T-cell (primary cell): ENCODE measurements around the gene ARL15. TPM values are rescaled to one million over a fixed set of nuclear protein-coding genes. Genes with fewer than 3 reads are reported as not detected.

Experiments
- ATAC-seq, 4 experiments: fragments of 200-7000 bp in 3 of 4; fragments of 150-1000 bp in 1 of 4; cut with Tn5 transposase; replicated peaks in 1 of 4; 1 replicate in 3 of 4; 2 replicates in 1 of 4; pipeline ENCODE4 v1.10.0; 2021; ENCODE audit warnings: moderate library complexity in 3 of 4, mild to moderate bottlenecking in 2 of 4, moderate number of reproducible peaks in 1 of 4
- CTCF ChIA-PET, 2 donors: fragments of 300-600 bp; sonication (Branson Sonifier 250); formaldehyde crosslinking; loops; one replicate each; lab custom pipeline; 2022; ENCODE audit warnings: antibody characterized with exemption in 2 of 2; lab: Charles Lee
- POLR2A ChIA-PET, 2 donors: fragments of 300-600 bp; sonication (Branson Sonifier 250); formaldehyde crosslinking; loops; one replicate each; lab custom pipeline; 2022; ENCODE audit warnings: antibody characterized with exemption in 2 of 2; lab: Charles Lee
- DNase-seq, 35 experiments: peaks; one replicate each; pipeline versions ENCODE4 v3.0.0 to v3.0.0-alpha.2; 2013 to 2023
- H3K27ac ChIP-seq: one replicate; pipeline ENCODE4 v1.5.1; 2013; ENCODE audit warnings: low read length
- H3K27me3 ChIP-seq, 2 experiments: replicated peaks in 1 of 2; 1 replicate in 1 of 2; 2 replicates in 1 of 2; pipeline versions ENCODE4 v1.6.1 to v1.7.0; 2013; ENCODE audit warnings: low read length in 1 of 2, mixed read lengths in 1 of 2; ENCODE audit not compliant: control insufficient read depth in 2 of 2, insufficient read depth in 2 of 2; ENCODE audit errors: extremely low read depth in 1 of 2
- H3K36me3 ChIP-seq, 2 donors: 1 replicate in 1 of 2; 2 replicates in 1 of 2; pipeline versions ENCODE4 v1.6.1 to v1.7.0; 2013; ENCODE audit warnings: low read length in 1 of 2; ENCODE audit not compliant: control insufficient read depth in 2 of 2, insufficient read depth in 1 of 2; ENCODE audit errors: extremely low read depth in 1 of 2
- H3K4me1 ChIP-seq, 2 experiments: 1 replicate in 1 of 2; 2 replicates in 1 of 2; pipeline versions ENCODE4 v1.6.1 to v1.7.0; 2013; ENCODE audit warnings: low read length in 2 of 2, mixed read lengths in 1 of 2; ENCODE audit not compliant: insufficient read depth in 2 of 2, control insufficient read depth in 1 of 2; ENCODE audit errors: extremely low read depth in 1 of 2
- H3K4me3 ChIP-seq, 2 donors: 1 replicate in 1 of 2; 2 replicates in 1 of 2; pipeline versions ENCODE4 v1.5.1 to v1.7.0; 2013; ENCODE audit warnings: mild to moderate bottlenecking in 2 of 2, low read length in 1 of 2, moderate library complexity in 1 of 2; ENCODE audit not compliant: control insufficient read depth in 1 of 2; ENCODE audit errors: extremely low read depth in 1 of 2
- H3K9me3 ChIP-seq: 2 replicates; pipeline ENCODE4 v1.7.0; 2013
- H3K27ac Mint-ChIP-seq, 2 donors: one replicate each; pipeline ENCODE4 v1.8.0; 2020 to 2021; ENCODE audit warnings: mild to moderate bottlenecking in 2 of 2, mixed read lengths in 2 of 2
- H3K27me3 Mint-ChIP-seq, 2 donors: one replicate each; pipeline ENCODE4 v1.8.0; 2021 to 2022; ENCODE audit warnings: mixed read lengths in 2 of 2
- H3K36me3 Mint-ChIP-seq: one replicate; pipeline ENCODE4 v1.8.0; 2021; ENCODE audit warnings: mixed read lengths
- H3K4me1 Mint-ChIP-seq, 3 donors: one replicate each; pipeline ENCODE4 v1.8.0; 2020 to 2022; ENCODE audit warnings: mixed read lengths in 3 of 3, mild to moderate bottlenecking in 1 of 3
- H3K4me3 Mint-ChIP-seq, 3 donors: one replicate each; pipeline ENCODE4 v1.8.0; 2020 to 2022; ENCODE audit warnings: mild to moderate bottlenecking in 3 of 3, mixed read lengths in 3 of 3, moderate library complexity in 3 of 3
- H3K9me3 Mint-ChIP-seq, 3 donors: one replicate each; pipeline ENCODE4 v1.8.0; 2020 to 2022; ENCODE audit warnings: mixed read lengths in 3 of 3
- WGBS: methylation state at CpG from one replicate; pipeline ENCODE4 v1.1.5; 2013; ENCODE audit warnings: missing lambda C conversion rate; ENCODE audit not compliant: insufficient coverage; 5-methylcytosine and 5-hydroxymethylcytosine counted together
- total RNA-seq, 35 experiments: library from RNA in 6 of 35; stranded (reverse) in 6 of 35; fragments of 120-200 nt in 1 of 35; gene quantifications; one replicate each; pipeline versions ENCODE4 v1.2.1 to v1.2.4 and lab custom pipeline; 2013 to 2026

ARL15 gene
- total RNA-seq, 5 donors from 2014 or later (not counting 1 experiment from before 2014, with no cell fraction given): 10.7 to 21.6 (median 11.7) TPM

DNA sequence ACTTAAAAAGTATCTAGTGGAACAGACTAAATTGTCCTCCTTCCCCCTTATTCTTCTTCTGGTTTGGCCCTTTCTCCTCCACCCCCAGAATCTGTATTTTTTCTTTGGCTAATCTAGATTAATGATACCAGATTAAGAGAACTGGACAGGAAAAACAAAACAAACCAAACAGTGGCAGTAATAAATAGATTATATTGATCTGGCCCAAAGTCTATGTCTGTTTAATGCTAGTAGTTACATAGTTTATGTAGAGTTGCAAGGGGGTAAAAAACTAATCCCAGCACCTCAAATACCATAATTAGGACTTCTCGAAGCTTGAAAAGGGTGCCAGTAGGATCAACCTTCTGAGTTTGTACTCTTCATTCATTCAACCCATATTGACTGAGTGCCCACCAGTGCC is 104.5 kb downstream of the ARL15 start:
- ATAC-seq: no peak
- CTCF ChIA-PET: interaction anchor here in 1 of 2 donors (0.6 kb wide), 1 partner anchor 551 kb away, joined by 6 read pairs; no protein-coding TSS in a partner anchor
- H3K4me3 Mint-ChIP-seq: no peak overlapping the region
- peaks cover 2 to 15% (median 11%) of the 10 kb centered on the region in 3 donors for H3K4me1 Mint-ChIP-seq
- H3K27ac ChIP-seq: no peak overlapping the region
- H3K9me3 ChIP-seq: no peaks in the 10 kb centered on the region
- POLR2A ChIA-PET: no interaction called here
- H3K27me3 Mint-ChIP-seq: no peaks in the 10 kb centered on the region
- peaks cover 10 to 17% (median 12%) of the 10 kb centered on the region in 3 donors for H3K9me3 Mint-ChIP-seq
- H3K4me3 ChIP-seq: no peak overlapping the region
- no peaks in the 10 kb centered on the region for H3K4me1 ChIP-seq
- no peak overlapping the region for H3K27ac Mint-ChIP-seq
- DNase-seq: no peak
- no peaks in the 10 kb centered on the region for H3K36me3 ChIP-seq
- H3K27me3 ChIP-seq: no peaks in the 10 kb centered on the region
- H3K36me3 Mint-ChIP-seq: peaks cover 25% of the 10 kb centered on the region
- no CpG with 5 or more reads among the region's 1 CpG for WGBS

DNA sequence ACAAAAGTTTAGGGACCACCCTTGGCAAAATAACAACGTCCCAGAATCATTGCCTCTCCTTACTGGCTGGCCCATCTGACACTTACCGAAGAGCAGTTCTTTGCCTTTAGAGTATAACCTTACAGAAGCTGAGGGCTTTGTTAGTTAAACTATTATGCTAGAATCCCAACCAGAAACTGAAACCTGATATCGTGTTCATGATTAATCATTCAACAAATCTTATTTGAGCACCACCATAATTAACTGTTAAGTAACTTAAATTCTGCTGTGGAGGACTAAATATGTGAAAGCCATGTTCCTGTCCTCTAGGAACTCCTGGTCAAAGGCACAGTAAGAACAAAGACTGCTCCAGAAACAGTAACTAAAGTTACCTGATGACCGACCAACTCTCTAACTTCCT is 104.9 kb downstream of the ARL15 start:
- POLR2A ChIA-PET: interaction anchor here in 1 of 2 donors (1.1 kb wide), 1 partner anchor 24 kb away, joined by 3 read pairs; no protein-coding TSS in a partner anchor
- Mint-ChIP-seq H3K4me3 (no peak overlapping the region), H3K4me1 (peaks cover 2 to 13% (median 10%) of the 10 kb centered on the region in 3 donors), H3K27ac (no peak overlapping the region), H3K36me3 (peaks cover 30% of the 10 kb centered on the region), H3K9me3 (peaks cover 13 to 22% (median 15%) of the 10 kb centered on the region in 3 donors), H3K27me3 (no peaks in the 10 kb centered on the region)
- H3K27ac ChIP-seq: no peak overlapping the region
- H3K9me3 ChIP-seq: no peaks in the 10 kb centered on the region
- CTCF ChIA-PET: interaction anchor here in 1 of 2 donors (0.6 kb wide), 1 partner anchor 551 kb away, joined by 6 read pairs; no protein-coding TSS in a partner anchor
- 100% methylated on average over 1 of the region's 4 CpGs for WGBS
- no peaks in the 10 kb centered on the region for H3K4me1 ChIP-seq
- DNase-seq (no peak), ATAC-seq (no peak)
- H3K27me3 ChIP-seq: no peaks in the 10 kb centered on the region
- no peak overlapping the region for H3K4me3 ChIP-seq
- H3K36me3 ChIP-seq: no peaks in the 10 kb centered on the region

DNA sequence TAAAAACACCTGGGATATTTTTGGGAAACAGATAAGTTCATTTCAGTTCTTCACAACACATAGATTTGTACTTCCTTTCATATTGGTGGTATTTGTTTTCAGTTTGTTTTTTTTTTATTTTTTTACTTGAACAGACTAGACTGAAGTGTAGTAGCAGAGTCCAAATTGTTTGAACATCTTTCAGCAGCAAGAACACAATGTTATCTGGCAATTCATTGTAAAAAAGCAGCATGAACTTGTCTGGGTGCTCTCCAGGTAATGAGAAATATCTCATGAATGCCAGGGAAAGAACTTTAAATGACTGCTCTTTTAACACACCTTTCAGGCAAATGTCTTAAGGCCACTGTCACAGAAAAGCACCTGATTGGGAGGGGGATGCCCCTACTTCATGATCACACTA is 113.4 kb downstream of the ARL15 start:
- H3K27ac ChIP-seq: no peak overlapping the region
- ATAC-seq: no peak
- H3K4me1 ChIP-seq: no peaks in the 10 kb centered on the region
- Mint-ChIP-seq H3K9me3 (peaks cover 7 to 18% (median 8%) of the 10 kb centered on the region in 3 donors), H3K27ac (no peak overlapping the region), H3K4me3 (no peak overlapping the region), H3K36me3 (peaks cover 31% of the 10 kb centered on the region), H3K4me1 (peaks cover 17 to 34% (median 24%) of the 10 kb centered on the region in 3 donors), H3K27me3 (no peaks in the 10 kb centered on the region)
- CTCF ChIA-PET: no interaction called here
- POLR2A ChIA-PET: no interaction called here
- no peak for DNase-seq
- H3K36me3 ChIP-seq: no peaks in the 10 kb centered on the region
- H3K27me3 ChIP-seq: no peaks in the 10 kb centered on the region
- H3K4me3 ChIP-seq: no peak overlapping the region
- no peaks in the 10 kb centered on the region for H3K9me3 ChIP-seq

DNA sequence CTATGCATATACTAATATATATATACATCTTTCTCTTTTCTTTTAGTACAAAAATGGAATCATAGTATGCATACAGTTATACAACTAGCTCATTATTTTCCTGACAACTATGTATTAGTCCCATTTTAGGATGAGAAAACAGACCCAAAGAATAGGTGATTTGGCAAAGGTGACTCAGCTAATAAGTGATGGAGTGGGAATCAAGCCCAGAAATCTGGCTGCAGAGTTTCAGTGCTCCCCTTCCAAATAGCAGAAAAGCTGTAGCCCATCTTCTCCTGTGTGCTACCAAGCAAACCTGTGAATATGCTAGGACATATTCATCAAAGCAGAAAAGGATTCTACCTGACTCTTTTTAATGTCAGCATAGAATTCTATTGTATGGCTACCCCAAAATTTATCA is 114.7 kb downstream of the ARL15 start:
- CTCF ChIA-PET: interaction anchor here (0.5 to 0.6 kb wide), 3 partner anchors 20 to 557 kb away, joined by 4 to 5 read pairs (median 4); no protein-coding TSS in a partner anchor
- Histone ChIP-seq H3K4me1 (no peaks in the 10 kb centered on the region), H3K36me3 (no peaks in the 10 kb centered on the region), H3K27ac (no peak overlapping the region), H3K9me3 (no peaks in the 10 kb centered on the region), H3K4me3 (no peak overlapping the region), H3K27me3 (no peaks in the 10 kb centered on the region)
- Mint-ChIP-seq H3K36me3 (peaks cover 27% of the 10 kb centered on the region), H3K27me3 (no peaks in the 10 kb centered on the region), H3K27ac (no peak overlapping the region), H3K9me3 (peaks cover 0 to 8% (median 2%) of the 10 kb centered on the region in 3 donors), H3K4me1 (peaks cover 29 to 42% (median 30%) of the 10 kb centered on the region in 3 donors), H3K4me3 (no peak overlapping the region)
- DNase-seq (no peak), ATAC-seq (no peak)
- POLR2A ChIA-PET: interaction anchor here in 1 of 2 donors (0.5 kb wide), 1 partner anchor 20 kb away, joined by 4 read pairs; no protein-coding TSS in a partner anchor

DNA sequence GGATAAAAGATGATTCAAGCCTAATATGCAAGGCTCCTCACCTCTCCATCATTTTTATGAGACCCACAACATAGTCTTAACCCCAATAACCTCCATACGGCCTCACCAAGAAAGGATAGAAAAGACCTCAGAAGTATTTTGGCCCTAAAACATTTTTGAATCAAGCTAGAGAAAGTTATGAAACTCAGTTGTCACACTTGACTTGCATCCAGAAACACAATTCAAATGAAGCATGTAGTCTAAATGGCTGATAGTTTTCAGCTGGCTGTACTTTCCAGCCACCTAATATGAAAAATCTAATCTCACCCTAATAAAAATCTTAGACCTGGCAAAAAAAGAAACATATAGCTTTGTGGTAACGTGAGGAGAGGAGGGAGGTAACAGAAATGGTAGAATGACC is 116.1 kb downstream of the ARL15 start:
- Mint-ChIP-seq H3K4me3 (no peak overlapping the region), H3K36me3 (peaks cover 19% of the 10 kb centered on the region), H3K9me3 (no peaks in the 10 kb centered on the region), H3K27ac (no peak overlapping the region), H3K4me1 (peaks cover 31 to 42% (median 33%) of the 10 kb centered on the region in 3 donors), H3K27me3 (no peaks in the 10 kb centered on the region)
- ATAC-seq (no peak), DNase-seq (no peak)
- Histone ChIP-seq H3K4me3 (no peak overlapping the region), H3K4me1 (no peaks in the 10 kb centered on the region), H3K36me3 (no peaks in the 10 kb centered on the region), H3K27me3 (no peaks in the 10 kb centered on the region), H3K27ac (no peak overlapping the region), H3K9me3 (no peaks in the 10 kb centered on the region)
- no CpG with 5 or more reads among the region's 2 CpGs for WGBS
- CTCF ChIA-PET: interaction anchor here (0.6 to 1.1 kb wide), 2 partner anchors 29 to 772 kb away, joined by 3 to 4 read pairs; no protein-coding TSS in a partner anchor
- POLR2A ChIA-PET: no interaction called here

DNA sequence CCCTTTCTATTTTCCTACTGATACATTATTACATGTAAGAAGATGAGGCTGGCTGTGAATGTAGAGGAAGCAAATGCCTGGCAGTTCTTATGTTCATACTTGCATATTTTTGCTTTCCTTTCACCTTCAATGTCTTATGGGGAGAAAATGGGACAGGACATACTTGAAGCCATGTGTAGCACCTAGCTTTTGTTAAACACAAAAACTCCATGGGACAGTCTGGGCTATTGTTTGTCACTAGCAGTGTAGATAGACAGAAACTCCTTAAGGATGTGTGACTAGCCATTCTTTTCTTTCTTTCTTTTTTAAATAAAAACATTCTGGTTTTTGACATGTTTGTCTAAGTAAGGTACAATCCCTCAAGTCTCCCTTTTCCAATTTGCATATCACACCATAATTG is 122.7 kb downstream of the ARL15 start:
- Histone ChIP-seq H3K27ac (no peak overlapping the region), H3K9me3 (no peaks in the 10 kb centered on the region), H3K4me1 (no peaks in the 10 kb centered on the region), H3K4me3 (no peak overlapping the region), H3K36me3 (no peaks in the 10 kb centered on the region), H3K27me3 (no peaks in the 10 kb centered on the region)
- Mint-ChIP-seq H3K27me3 (no peaks in the 10 kb centered on the region), H3K4me1 (peaks cover 19 to 27% (median 23%) of the 10 kb centered on the region in 3 donors), H3K4me3 (no peak overlapping the region), H3K36me3 (peaks cover 6% of the 10 kb centered on the region), H3K27ac (no peak overlapping the region), H3K9me3 (peaks cover 0 to 4% (median 0%) of the 10 kb centered on the region in 3 donors)
- ChIA-PET POLR2A (no interaction called here), CTCF (no interaction called here)
- DNase-seq (no peak), ATAC-seq (no peak)
